Sigmoid colon (tissue), 7 donors: ENCODE results near the gene TTC33. TPM values are rescaled to one million over a fixed set of nuclear protein-coding genes. Genes with fewer than 3 reads are reported as not detected.

Experiments used
- DNase-seq: peaks from one replicate; pipeline ENCODE4 v3.0.0-alpha.2; 2019
- H3K27ac ChIP-seq, 4 donors: fragments of 200-600 bp; sonication (generic); one replicate each; pipeline ENCODE4 v1.5.1; 2016 to 2019; ENCODE audit warnings: mild to moderate bottlenecking in 1 of 4
- H3K27me3 ChIP-seq, 3 donors: fragments of 200-600 bp; sonication (generic); one replicate each; pipeline ENCODE4 v1.5.1; 2019; ENCODE audit warnings: mild to moderate bottlenecking in 1 of 3
- H3K36me3 ChIP-seq, 4 donors: fragments of 200-600 bp; sonication (generic); one replicate each; pipeline ENCODE4 v1.5.1; 2016 to 2019
- H3K4me1 ChIP-seq, 4 donors: fragments of 200-600 bp; sonication (generic); one replicate each; pipeline ENCODE4 v1.5.1; 2017 to 2019
- H3K4me3 ChIP-seq, 4 donors: fragments of 200-600 bp; sonication (generic); one replicate each; pipeline ENCODE4 v1.5.1; 2017 to 2019; ENCODE audit warnings: mild to moderate bottlenecking in 2 of 4, moderate library complexity in 1 of 4
- H3K9me3 ChIP-seq, 4 donors: fragments of 200-600 bp in 3 of 4; sonication (generic) in 3 of 4; one replicate each; pipeline versions ENCODE4 v1.5.1 to v1.6.1; 2013 to 2019
- EP300 ChIP-seq, 4 donors: sonication (generic); formaldehyde crosslinking; IDR thresholded peaks; one replicate each; pipeline ENCODE4 v1.6.1; 2017; ENCODE audit warnings: antibody characterized with exemption in 4 of 4
- POLR2A ChIP-seq, 2 donors: fragments of 450-650 bp; IDR thresholded peaks; one replicate each; pipeline ENCODE4 v1.6.1; 2016; ENCODE audit warnings: antibody characterized with exemption in 2 of 2, mild to moderate bottlenecking in 2 of 2, moderate library complexity in 2 of 2
- POLR2AphosphoS5 ChIP-seq, 4 donors: sonication (generic); formaldehyde crosslinking; IDR thresholded peaks; one replicate each; pipeline ENCODE4 v1.6.1; 2017; ENCODE audit warnings: antibody characterized with exemption in 4 of 4
- WGBS, 2 donors: extraction: QIAGEN DNeasy Blood & Tissue Kit; methylation state at CpG; one replicate each; pipeline ENCODE4 v1.1.7; 2013; 5-methylcytosine and 5-hydroxymethylcytosine counted together
- intact Hi-C: fragments of 100-400 bp; cut with DNase I; formaldehyde crosslinking; loops from one replicate; pipeline ENCODE4 v1.15.1; 2023
- polyA plus RNA-seq, 3 donors: library from polyadenylated mRNA; stranded (reverse); fragments of 200-250 nt; gene quantifications; one replicate each; pipeline ENCODE4 v1.2.3, GENCODE V29; 2013
- small RNA-seq, 3 donors: library from RNA; depleted of rRNA; stranded (forward); fragments of <200 nt; gene quantifications; one replicate each; pipeline ENCODE3, GENCODE V24; 2016
- total RNA-seq, 4 donors: library from RNA; depleted of rRNA; stranded (reverse); fragments of >200 nt; gene quantifications; one replicate each; pipeline ENCODE4 v1.1.0, GENCODE V29; 2016
- TF ChIP-seq, protein P1 (sequence below), 4 experiments: fragments of 450-650 bp in 3 of 4; fragments of 200-600 bp in 1 of 4; IDR thresholded peaks; one replicate each; pipeline ENCODE4 v1.5.1; 2016 to 2019; ENCODE audit warnings: antibody characterized with exemption in 4 of 4, mild to moderate bottlenecking in 3 of 4, moderate library complexity in 2 of 4
- donor health status: healthy with polysubstance abuse.
- donor health status: Bipolar disorder and iron deficiency.
- donor health status: healthy.

The TTC33 gene
- total and polyA plus RNA-seq, 7 donors: 6.6 to 33.2 (median 18.0) TPM

DNA sequence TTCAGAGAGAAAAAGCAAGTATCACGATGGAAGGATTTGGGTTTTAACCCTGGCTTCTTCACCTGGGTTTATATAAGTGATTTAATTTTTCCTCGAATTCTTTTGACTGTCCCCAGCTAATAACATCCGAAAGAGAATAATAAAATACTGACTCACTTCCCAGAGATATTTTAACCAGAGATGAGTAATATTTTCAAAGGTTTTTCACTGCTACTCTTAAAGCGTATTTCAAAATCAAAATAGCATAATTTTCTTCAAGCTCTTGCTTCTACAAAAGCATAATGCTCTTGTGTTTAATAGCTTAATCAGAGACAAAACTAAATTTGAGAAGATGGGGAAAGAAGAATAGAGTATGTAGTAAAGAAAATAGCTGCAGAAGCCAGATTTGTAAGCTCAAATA is 291.2 kb downstream of the TTC33 start:
- H3K4me1 ChIP-seq: no peaks in the 10 kb centered on the region
- WGBS, 2 donors: 78 to 93% methylated on average over 4 of the region's 4 CpGs
- no peaks in the 10 kb centered on the region for H3K36me3 ChIP-seq
- H3K27me3 ChIP-seq: no peaks in the 10 kb centered on the region
- H3K4me3 ChIP-seq: no peak overlapping the region
- no peak for DNase-seq
- no peak overlapping the region for H3K27ac ChIP-seq
- intact Hi-C loops: no loop called here
- peaks cover 0 to 4% (median 2%) of the 10 kb centered on the region in 4 donors for H3K9me3 ChIP-seq
- TF ChIP-seq, protein P1, sequence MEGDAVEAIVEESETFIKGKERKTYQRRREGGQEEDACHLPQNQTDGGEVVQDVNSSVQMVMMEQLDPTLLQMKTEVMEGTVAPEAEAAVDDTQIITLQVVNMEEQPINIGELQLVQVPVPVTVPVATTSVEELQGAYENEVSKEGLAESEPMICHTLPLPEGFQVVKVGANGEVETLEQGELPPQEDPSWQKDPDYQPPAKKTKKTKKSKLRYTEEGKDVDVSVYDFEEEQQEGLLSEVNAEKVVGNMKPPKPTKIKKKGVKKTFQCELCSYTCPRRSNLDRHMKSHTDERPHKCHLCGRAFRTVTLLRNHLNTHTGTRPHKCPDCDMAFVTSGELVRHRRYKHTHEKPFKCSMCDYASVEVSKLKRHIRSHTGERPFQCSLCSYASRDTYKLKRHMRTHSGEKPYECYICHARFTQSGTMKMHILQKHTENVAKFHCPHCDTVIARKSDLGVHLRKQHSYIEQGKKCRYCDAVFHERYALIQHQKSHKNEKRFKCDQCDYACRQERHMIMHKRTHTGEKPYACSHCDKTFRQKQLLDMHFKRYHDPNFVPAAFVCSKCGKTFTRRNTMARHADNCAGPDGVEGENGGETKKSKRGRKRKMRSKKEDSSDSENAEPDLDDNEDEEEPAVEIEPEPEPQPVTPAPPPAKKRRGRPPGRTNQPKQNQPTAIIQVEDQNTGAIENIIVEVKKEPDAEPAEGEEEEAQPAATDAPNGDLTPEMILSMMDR (IDR thresholded peaks at IDR 0.05): no peak
- no peak for TF ChIP-seq POLR2A (IDR thresholded peaks at IDR 0.05)
- no peak for TF ChIP-seq EP300 (IDR thresholded peaks at IDR 0.05)
- TF ChIP-seq POLR2AphosphoS5 (IDR thresholded peaks at IDR 0.05): no peak

Small RNA genes within 50 kb of the gene (small RNA-seq; reads per million reads assigned to genes)
- gene RF00092 (0 reads per million in 3 donors), gene RF00191 (0 reads per million in 3 donors)

Other genes starting within 250 kb of the TTC33 start
- gene PTGER4, start 76.0 kb downstream of the TTC33 start, total RNA-seq: 10 to 100 TPM; 44.3 to 77.7 (median 72.8) TPM
- gene PTGER4, start 76.0 kb downstream of the TTC33 start, polyA plus RNA-seq: 10 to 100 TPM in 2 of 3 donors, 1 to 10 TPM in 1; 9.0 to 20.1 (median 12.0) TPM
- gene PRKAA1, start 42.4 kb upstream of the TTC33 start, total RNA-seq: 10 to 100 TPM; 63.4 to 98.4 (median 86.7) TPM
- gene PRKAA1, start 42.4 kb upstream of the TTC33 start, polyA plus RNA-seq: 10 to 100 TPM; 27.0 to 34.4 (median 29.3) TPM
- gene RPL37, start 79.3 kb upstream of the TTC33 start, total RNA-seq: 100 to 1,000 TPM; 120 to 170 (median 149) TPM
- gene RPL37, start 79.3 kb upstream of the TTC33 start, polyA plus RNA-seq: 1,000 to 10,000 TPM; 1,182 to 2,184 (median 1,251) TPM
- 10 to 100 TPM in 2 of 4 donors, 1 to 10 TPM in 2; 4.1 to 12.2 (median 9.4) TPM for gene CARD6, start 85.4 kb upstream of the TTC33 start, total RNA-seq
- gene CARD6, start 85.4 kb upstream of the TTC33 start, polyA plus RNA-seq: 1 to 10 TPM; 1.4 to 4.8 (median 2.8) TPM
- gene C7, start 153.5 kb upstream of the TTC33 start, total RNA-seq: 100 to 1,000 TPM; 267 to 799 (median 635) TPM
- 100 to 1,000 TPM in 1 of 3 donors, 10 to 100 TPM in 1, 1 to 10 TPM in 1; 6.2 to 131 (median 18.0) TPM for gene C7, start 153.5 kb upstream of the TTC33 start, polyA plus RNA-seq